Activated CD4-positive, alpha-beta T cell treated with anti-CD3 and anti-CD28 coated beads for 4 hours (primary cell): ENCODE data around the gene TRUB1.
"Not testable (repeated sequence)": the region's sequence is repeated elsewhere in the genome, so short reads cannot be mapped to it uniquely, and the experiment has no call there.

Experiments used
- DNase-seq, 2 donors: peaks; one replicate each; pipeline ENCODE4 v3.0.0-alpha.2; 2020

TRUB1 gene

GRCh38 chr10:114925587-114926586 is 12.1 kb upstream of the TRUB1 start:
- no peak for DNase-seq

- DNase-seq, result no peak
Measured at GRCh38 chr10:114928818-114929217, 9.2 kb upstream of the TRUB1 start.

GRCh38 chr10:114930320-114930719 is 7.7 kb upstream of the TRUB1 start:
- DNase-seq, result no peak

- no peak for DNase-seq
Measured at GRCh38 chr10:114931072-114931679, 6.8 kb upstream of the TRUB1 start.

GRCh38 chr10:114932225-114932624 is 5.8 kb upstream of the TRUB1 start:
- no peak for DNase-seq

- no peak for DNase-seq
Measured at GRCh38 chr10:114932945-114933344, 5.0 kb upstream of the TRUB1 start.

- no peak for DNase-seq
Measured at GRCh38 chr10:114933588-114933987, 4.4 kb upstream of the TRUB1 start.

GRCh38 chr10:114933995-114934394 is 4.0 kb upstream of the TRUB1 start:
- not testable (repeated sequence) for DNase-seq

- no peak for DNase-seq
Measured at GRCh38 chr10:114938856-114939193, 830 bp downstream of the TRUB1 start.

- DNase-seq, result no peak
Measured at GRCh38 chr10:114940735-114941134, 2.7 kb downstream of the TRUB1 start.

- no peak for DNase-seq
Measured at GRCh38 chr10:114943000-114943399, 5.0 kb downstream of the TRUB1 start.

- no peak for DNase-seq
Measured at GRCh38 chr10:114953047-114953446, 15.1 kb downstream of the TRUB1 start.

GRCh38 chr10:114955984-114956383 is 18.0 kb downstream of the TRUB1 start:
- DNase-seq, result no peak

GRCh38 chr10:114956466-114956865 is 18.5 kb downstream of the TRUB1 start:
- no peak for DNase-seq

GRCh38 chr10:114957122-114957521 is 19.1 kb downstream of the TRUB1 start:
- no peak for DNase-seq

GRCh38 chr10:114957673-114958072 is 19.7 kb downstream of the TRUB1 start:
- DNase-seq, result no peak

- no peak for DNase-seq
Measured at GRCh38 chr10:114962441-114962840, 24.4 kb downstream of the TRUB1 start.

GRCh38 chr10:114963908-114964307 is 25.9 kb downstream of the TRUB1 start:
- no peak for DNase-seq

- no peak for DNase-seq
Measured at GRCh38 chr10:114967071-114967470, 29.1 kb downstream of the TRUB1 start.

GRCh38 chr10:114970515-114970914 is 32.5 kb downstream of the TRUB1 start:
- no peak for DNase-seq

- DNase-seq, result no peak
Measured at GRCh38 chr10:114973306-114973705, 35.3 kb downstream of the TRUB1 start.

GRCh38 chr10:114973997-114974396 is 36.0 kb downstream of the TRUB1 start:
- no peak for DNase-seq

- DNase-seq, result no peak
Measured at GRCh38 chr10:114974625-114975024, 36.6 kb downstream of the TRUB1 start.

- no peak for DNase-seq
Measured at GRCh38 chr10:114975091-114975490, 37.1 kb downstream of the TRUB1 start.
